ENCODE data around the gene PRDM11. TPM values are rescaled to one million over a fixed set of nuclear protein-coding genes. Genes with fewer than 3 reads are reported as not detected.
A peak's percentile ranks its signal among the peaks of the same experiment; 100 is the strongest.

PRDM11 gene
- total RNA-seq, 2 donors from 2014 or later = 23.8 to 30.5 TPM

GRCh38 chr11:45102810-45103621 lies 43.4 kb upstream of the PRDM11 start:
- Histone ChIP-seq H3K36me3 (no peaks in the 10 kb centered on the region), H3K27ac (no peak overlapping the region), H3K4me3 (peak overlapping the region; percentile 13), H3K27me3 (replicated peaks; ENCODE audit: insufficient read depth) (no peaks in the 10 kb centered on the region), H3K9me3 (no peaks in the 10 kb centered on the region), H3K4me1 (ENCODE audit: control insufficient read depth in 1 of 2, low read depth in 2 of 2) (peaks cover 2 to 13% of the 10 kb centered on the region in 2 donors)
- TF ChIP-seq, protein P1, sequence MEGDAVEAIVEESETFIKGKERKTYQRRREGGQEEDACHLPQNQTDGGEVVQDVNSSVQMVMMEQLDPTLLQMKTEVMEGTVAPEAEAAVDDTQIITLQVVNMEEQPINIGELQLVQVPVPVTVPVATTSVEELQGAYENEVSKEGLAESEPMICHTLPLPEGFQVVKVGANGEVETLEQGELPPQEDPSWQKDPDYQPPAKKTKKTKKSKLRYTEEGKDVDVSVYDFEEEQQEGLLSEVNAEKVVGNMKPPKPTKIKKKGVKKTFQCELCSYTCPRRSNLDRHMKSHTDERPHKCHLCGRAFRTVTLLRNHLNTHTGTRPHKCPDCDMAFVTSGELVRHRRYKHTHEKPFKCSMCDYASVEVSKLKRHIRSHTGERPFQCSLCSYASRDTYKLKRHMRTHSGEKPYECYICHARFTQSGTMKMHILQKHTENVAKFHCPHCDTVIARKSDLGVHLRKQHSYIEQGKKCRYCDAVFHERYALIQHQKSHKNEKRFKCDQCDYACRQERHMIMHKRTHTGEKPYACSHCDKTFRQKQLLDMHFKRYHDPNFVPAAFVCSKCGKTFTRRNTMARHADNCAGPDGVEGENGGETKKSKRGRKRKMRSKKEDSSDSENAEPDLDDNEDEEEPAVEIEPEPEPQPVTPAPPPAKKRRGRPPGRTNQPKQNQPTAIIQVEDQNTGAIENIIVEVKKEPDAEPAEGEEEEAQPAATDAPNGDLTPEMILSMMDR (IDR thresholded peaks at IDR 0.05) = peak; percentile 95
- DNase-seq (ENCODE audit: low spot score) = no peak
- peak; percentile 37 for ATAC-seq (ENCODE audit: insufficient number of reproducible peaks, low FRiP score, low read depth)

DNA sequence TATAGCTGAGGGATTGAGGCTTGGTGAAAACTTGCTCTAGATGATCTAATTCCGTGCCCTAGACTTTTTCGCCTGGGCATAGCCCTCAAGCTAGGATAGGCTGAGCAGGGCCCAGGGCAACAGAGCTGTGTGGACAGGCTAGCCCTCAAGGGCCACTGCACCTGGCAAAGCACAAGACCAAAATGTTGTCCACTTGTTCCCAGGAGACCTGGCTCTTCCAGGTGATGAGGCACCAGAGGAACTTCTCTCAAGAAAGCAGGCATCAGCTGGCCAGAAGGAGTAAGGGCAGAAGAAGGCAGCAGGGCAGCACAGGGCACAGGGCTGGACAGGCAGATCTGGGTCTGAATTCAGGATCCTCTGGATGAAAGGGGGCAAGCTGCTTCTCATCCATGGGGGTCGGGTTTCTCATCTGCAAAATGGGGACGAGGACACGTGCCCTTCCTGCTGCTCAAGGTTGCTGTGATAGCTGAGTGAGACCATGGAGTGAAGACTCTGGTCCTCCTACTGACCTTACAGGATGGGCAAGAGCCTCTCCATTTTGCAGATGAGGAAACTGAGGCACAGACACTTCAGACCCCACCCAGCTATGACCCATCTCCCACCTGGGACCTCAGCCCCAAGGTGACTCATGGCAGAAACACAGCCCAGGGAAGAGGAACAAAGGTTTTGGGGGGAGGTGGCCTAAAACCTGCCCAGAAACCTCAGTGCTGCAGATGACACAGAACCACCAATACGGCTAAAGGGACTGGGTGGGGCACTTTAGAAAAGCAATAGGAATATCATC lies 42.2 kb upstream of the PRDM11 start:
- TF ChIP-seq, protein P1 (IDR thresholded peaks at IDR 0.05) = no peak
- no peaks in the 10 kb centered on the region for H3K9me3 ChIP-seq
- H3K4me3 ChIP-seq = no peak overlapping the region
- ATAC-seq (ENCODE audit: insufficient number of reproducible peaks, low FRiP score, low read depth) (no peak), DNase-seq (ENCODE audit: low spot score) (no peak)
- H3K36me3 ChIP-seq = no peaks in the 10 kb centered on the region
- no peak overlapping the region for H3K27ac ChIP-seq
- H3K27me3 ChIP-seq (replicated peaks; ENCODE audit: insufficient read depth) = no peaks in the 10 kb centered on the region
- peaks cover 2 to 8% of the 10 kb centered on the region in 2 donors for H3K4me1 ChIP-seq (ENCODE audit: control insufficient read depth in 1 of 2, low read depth in 2 of 2)

DNA sequence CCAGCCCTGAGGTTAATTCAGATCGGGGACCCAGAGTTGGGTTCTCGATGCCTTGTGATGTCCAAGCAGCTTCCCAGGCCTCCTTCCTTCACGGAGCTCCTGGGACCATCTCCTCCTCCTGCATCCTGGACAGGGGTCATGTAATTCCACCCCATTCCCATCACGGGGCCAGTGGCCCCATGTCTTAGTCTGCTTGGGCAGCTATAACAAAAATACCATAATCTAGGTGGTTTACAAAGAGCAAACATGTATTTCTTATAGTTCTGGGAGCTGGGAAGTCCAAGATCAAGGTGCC lies 41.7 kb upstream of the PRDM11 start:
- TF ChIP-seq, protein P1 (IDR thresholded peaks at IDR 0.05) = no peak
- no peak for DNase-seq (ENCODE audit: low spot score)
- H3K36me3 ChIP-seq = no peaks in the 10 kb centered on the region
- H3K9me3 ChIP-seq = no peaks in the 10 kb centered on the region
- ATAC-seq (ENCODE audit: insufficient number of reproducible peaks, low FRiP score, low read depth) = no peak
- H3K27me3 ChIP-seq (replicated peaks; ENCODE audit: insufficient read depth) = no peaks in the 10 kb centered on the region
- H3K27ac ChIP-seq = no peak overlapping the region
- no peak overlapping the region for H3K4me3 ChIP-seq
- peaks cover 2 to 8% of the 10 kb centered on the region in 2 donors for H3K4me1 ChIP-seq (ENCODE audit: control insufficient read depth in 1 of 2, low read depth in 2 of 2)

GRCh38 chr11:45105233-45105983 lies 41.0 kb upstream of the PRDM11 start:
- DNase-seq (ENCODE audit: low spot score) = peak; percentile 30
- ATAC-seq (ENCODE audit: insufficient number of reproducible peaks, low FRiP score, low read depth) = no peak
- Histone ChIP-seq H3K9me3 (no peaks in the 10 kb centered on the region), H3K27me3 (replicated peaks; ENCODE audit: insufficient read depth) (no peaks in the 10 kb centered on the region), H3K36me3 (no peaks in the 10 kb centered on the region), H3K27ac (no peak overlapping the region), H3K4me3 (no peak overlapping the region), H3K4me1 (ENCODE audit: control insufficient read depth in 1 of 2, low read depth in 2 of 2) (peaks cover 2 to 8% of the 10 kb centered on the region in 2 donors)
- TF ChIP-seq, protein P1 (IDR thresholded peaks at IDR 0.05) = peak; percentile 96

GRCh38 chr11:45105984-45106375 lies 40.5 kb upstream of the PRDM11 start:
- ATAC-seq (ENCODE audit: insufficient number of reproducible peaks, low FRiP score, low read depth) (no peak), DNase-seq (ENCODE audit: low spot score) (no peak)

More at GRCh38 chr11:45105984-45106375, 40.5 kb upstream of the PRDM11 start:
- Histone ChIP-seq H3K36me3 (no peaks in the 10 kb centered on the region), H3K4me3 (no peak overlapping the region), H3K9me3 (no peaks in the 10 kb centered on the region), H3K27ac (no peak overlapping the region), H3K27me3 (replicated peaks; ENCODE audit: insufficient read depth) (no peaks in the 10 kb centered on the region), H3K4me1 (ENCODE audit: control insufficient read depth in 1 of 2, low read depth in 2 of 2) (peaks cover 2 to 8% of the 10 kb centered on the region in 2 donors)
- TF ChIP-seq, protein P1 (IDR thresholded peaks at IDR 0.05) = no peak
